Right atrium auricular region (tissue), 2 donors: ENCODE data around the gene RHEB. TPM values are rescaled to one million over a fixed set of nuclear protein-coding genes. Genes with fewer than 3 reads are reported as not detected.

Experiments used
- DNase-seq: peaks from one replicate; pipeline ENCODE4 v3.0.0-alpha.2; 2019; ENCODE audit warnings: low spot score
- H3K27ac ChIP-seq, 2 donors: fragments of 200-600 bp; sonication (generic); 1 replicate in 1 of 2; 2 replicates in 1 of 2; pipeline ENCODE4 v1.5.1; 2016 to 2019
- H3K27me3 ChIP-seq, 2 donors: fragments of 200-600 bp; sonication (generic); one replicate each; pipeline versions ENCODE4 v1.5.1 to v1.6.0; 2017 to 2019
- H3K36me3 ChIP-seq: fragments of 200-600 bp; sonication (generic); one replicate; pipeline ENCODE4 v1.5.1; 2016
- H3K4me1 ChIP-seq, 2 donors: fragments of 200-600 bp; sonication (generic); one replicate each; pipeline versions ENCODE4 v1.5.1 to v1.6.0; 2017 to 2019
- H3K4me3 ChIP-seq, 2 donors: fragments of 200-600 bp; sonication (generic); 1 replicate in 1 of 2; 2 replicates in 1 of 2; pipeline ENCODE4 v1.5.1; 2017 to 2019; ENCODE audit warnings: mild to moderate bottlenecking in 1 of 2, moderate library complexity in 1 of 2
- H3K9me3 ChIP-seq, 2 donors: fragments of 200-600 bp; sonication (generic); one replicate each; pipeline ENCODE4 v1.5.1; 2019
- CTCF ChIP-seq, 2 donors: fragments of 200-600 bp; sonication (generic); IDR thresholded peaks; one replicate each; pipeline ENCODE4 v1.5.1; 2019; ENCODE audit warnings: antibody characterized with exemption in 2 of 2
- total RNA-seq, 2 donors: library from RNA; depleted of rRNA; stranded (reverse); fragments of >200 nt; gene quantifications; one replicate each; pipeline ENCODE4 v1.1.0, GENCODE V29; 2016

Gene RHEB
- total RNA-seq, 2 donors from 2014 or later: 77.9 to 128 TPM

DNA sequence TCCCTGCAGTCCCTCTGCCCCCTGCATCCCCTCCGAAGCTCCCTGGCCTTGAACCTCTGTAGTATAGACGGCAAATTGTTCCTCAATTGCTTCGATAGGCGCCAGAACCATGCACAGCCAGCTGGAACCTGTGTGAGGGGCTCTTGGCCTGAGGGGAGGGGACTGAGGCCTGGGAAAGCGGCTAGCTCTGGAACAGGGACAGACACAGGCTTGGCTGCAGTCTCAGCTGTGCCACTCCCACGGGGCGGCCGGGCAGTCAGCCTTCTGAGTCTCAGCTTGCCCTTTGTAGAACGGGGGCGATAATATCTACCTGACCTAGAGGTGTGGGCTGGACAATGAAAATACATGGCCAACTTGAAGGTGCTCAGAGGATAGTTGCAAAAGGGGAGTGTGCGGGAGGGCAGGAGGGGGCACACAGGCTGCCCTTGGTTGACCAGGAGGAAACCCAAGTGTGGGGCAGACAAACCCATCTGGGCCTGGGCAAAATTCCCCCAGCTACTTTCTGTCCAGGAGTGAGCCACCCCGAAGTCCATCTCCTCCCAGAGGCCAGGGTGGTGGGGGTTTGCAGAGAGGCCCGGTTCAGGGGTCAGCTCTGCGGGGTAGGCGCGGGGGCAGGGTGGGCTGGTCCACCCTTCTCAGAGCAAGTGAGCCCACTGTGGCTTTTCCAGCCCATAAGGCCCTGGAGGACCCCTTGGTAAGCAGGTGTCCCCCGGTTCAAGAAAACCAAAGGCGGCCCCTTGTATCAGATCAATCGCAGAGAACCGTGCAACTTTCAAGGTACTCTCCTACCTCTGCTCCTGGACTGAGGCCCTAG lies 84.4 kb downstream of the RHEB start:
- TF ChIP-seq CTCF (IDR thresholded peaks at IDR 0.05): no peak
- H3K4me1 ChIP-seq: peaks cover 0 to 18% of the 10 kb centered on the region in 2 donors
- no peak for DNase-seq
- H3K36me3 ChIP-seq: no peaks in the 10 kb centered on the region
- H3K27me3 ChIP-seq: no peaks in the 10 kb centered on the region
- no peaks in the 10 kb centered on the region for H3K9me3 ChIP-seq
- no peak overlapping the region for H3K27ac ChIP-seq
- H3K4me3 ChIP-seq: no peak overlapping the region

- Histone ChIP-seq H3K27ac (no peak overlapping the region), H3K27me3 (no peaks in the 10 kb centered on the region), H3K4me1 (peaks cover 0 to 11% of the 10 kb centered on the region in 2 donors), H3K36me3 (no peaks in the 10 kb centered on the region), H3K4me3 (no peak overlapping the region), H3K9me3 (no peaks in the 10 kb centered on the region)
- DNase-seq: no peak
- TF ChIP-seq CTCF (IDR thresholded peaks at IDR 0.05): no peak
These were observed 85.1 kb downstream of the RHEB start for GRCh38 chr7:151434549-151434948.

DNA sequence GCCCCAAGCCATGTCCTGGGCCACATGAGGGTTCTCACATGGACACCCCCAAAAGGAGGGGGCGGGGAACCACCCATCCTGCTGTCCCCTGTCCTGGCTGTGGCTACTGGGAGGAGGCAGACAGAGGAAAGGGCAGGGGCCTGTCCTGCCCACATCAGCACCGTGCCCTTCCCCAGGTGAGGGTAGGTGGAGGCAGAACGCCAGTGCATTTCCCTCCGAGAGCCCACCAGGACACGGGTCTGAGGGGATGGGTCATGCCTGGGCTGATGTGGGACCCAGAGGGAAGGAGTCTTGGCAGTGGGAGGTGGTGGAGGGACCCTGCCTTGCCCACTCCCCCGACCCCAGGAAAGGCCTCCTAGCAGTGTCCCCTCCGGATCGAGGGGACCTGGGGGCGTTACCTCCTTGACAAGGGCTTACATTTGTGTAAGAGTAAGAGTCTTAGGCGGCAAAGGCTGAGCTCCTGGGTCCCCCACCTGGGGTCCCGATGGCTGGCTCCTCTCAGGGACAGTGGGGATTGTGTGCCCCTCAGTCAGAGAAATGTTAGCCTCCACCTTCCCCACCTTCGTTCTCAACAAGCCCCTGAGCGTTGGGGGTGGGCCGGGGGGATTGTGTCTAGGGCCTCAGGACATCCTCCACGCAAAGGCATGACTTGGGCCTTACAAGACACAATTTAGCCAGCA lies 85.8 kb downstream of the RHEB start:
- no peaks in the 10 kb centered on the region for H3K9me3 ChIP-seq
- no peak for TF ChIP-seq CTCF (IDR thresholded peaks at IDR 0.05)
- H3K4me3 ChIP-seq: no peak overlapping the region
- no peaks in the 10 kb centered on the region for H3K27me3 ChIP-seq
- H3K36me3 ChIP-seq: no peaks in the 10 kb centered on the region
- H3K4me1 ChIP-seq: peaks cover 0 to 10% of the 10 kb centered on the region in 2 donors
- DNase-seq: no peak
- H3K27ac ChIP-seq: no peak overlapping the region

DNA sequence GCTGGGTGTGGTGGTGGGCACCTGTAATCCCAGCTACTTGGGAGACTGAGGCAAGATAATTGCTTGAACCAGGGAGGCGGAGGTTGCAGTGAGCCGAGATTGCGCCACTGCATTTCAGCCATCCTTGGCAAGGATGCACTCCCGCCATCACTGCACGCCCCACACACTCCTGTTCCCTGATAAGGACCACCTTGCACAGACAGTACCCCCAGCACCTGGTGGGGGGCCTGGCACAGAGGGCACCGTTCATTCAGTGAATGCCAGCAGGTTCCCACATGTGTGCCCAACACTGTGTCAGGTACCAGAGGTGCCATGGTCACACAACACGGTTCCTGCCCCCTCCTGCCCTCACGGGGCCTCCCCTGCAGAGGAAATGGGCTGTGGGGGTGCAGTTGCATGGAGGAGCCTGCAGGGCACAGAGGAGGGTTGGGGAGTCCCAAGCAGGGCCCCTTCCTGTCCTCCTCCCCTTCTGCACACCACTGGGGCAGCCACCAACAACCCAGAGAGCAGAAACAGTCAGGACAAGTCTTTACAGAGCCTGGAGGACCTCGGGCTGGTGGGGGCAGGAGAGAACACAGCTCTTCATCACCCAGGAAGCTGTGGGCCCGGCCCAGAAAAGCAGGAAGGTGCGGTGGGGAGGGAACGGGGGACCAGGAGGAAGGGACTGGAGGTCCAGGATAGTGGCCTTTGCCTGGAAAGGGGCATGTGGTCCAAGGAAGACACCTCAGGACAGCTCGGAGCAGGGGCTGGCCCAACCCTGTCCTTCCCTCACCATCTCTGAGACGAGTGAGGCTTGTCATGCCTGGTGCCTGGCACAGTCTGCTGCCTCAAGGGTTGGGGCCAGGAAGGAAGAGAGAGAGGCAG lies 86.8 kb downstream of the RHEB start:
- no peak for DNase-seq
- Histone ChIP-seq H3K4me1 (peaks cover 0 to 16% of the 10 kb centered on the region in 2 donors), H3K27me3 (no peaks in the 10 kb centered on the region), H3K36me3 (no peaks in the 10 kb centered on the region), H3K4me3 (no peak overlapping the region), H3K9me3 (no peaks in the 10 kb centered on the region), H3K27ac (no peak overlapping the region)
- no peak for TF ChIP-seq CTCF (IDR thresholded peaks at IDR 0.05)

DNA sequence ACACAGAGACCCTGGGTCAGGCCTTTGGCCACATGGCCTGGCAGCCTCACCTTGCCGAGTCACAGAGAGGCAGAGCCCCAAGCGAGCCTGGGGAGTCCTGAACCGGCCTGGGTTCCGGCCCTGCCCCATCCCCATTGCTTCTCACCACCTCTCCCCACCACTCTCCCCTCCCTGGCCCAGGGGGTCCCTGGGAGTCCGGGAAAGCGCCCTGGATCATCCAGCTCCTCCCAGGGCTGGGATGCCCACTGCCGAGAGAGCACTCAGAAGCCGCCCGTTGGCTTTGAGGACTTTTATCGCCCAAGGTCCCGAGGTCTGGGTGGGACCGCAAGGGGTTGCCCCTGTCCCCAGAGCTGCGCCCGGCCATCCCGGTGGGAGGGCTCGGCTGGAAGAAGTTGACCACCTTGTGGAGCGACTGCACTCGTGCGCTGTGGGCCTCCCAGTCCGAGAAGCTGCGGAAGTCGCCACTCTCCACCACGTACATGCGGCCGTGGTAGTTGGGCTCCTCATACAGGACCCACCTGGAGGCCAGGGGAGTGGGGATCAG lies 87.9 kb downstream of the RHEB start:
- Histone ChIP-seq H3K9me3 (no peaks in the 10 kb centered on the region), H3K27me3 (no peaks in the 10 kb centered on the region), H3K27ac (no peak overlapping the region), H3K36me3 (no peaks in the 10 kb centered on the region), H3K4me1 (peaks cover 0 to 13% of the 10 kb centered on the region in 2 donors), H3K4me3 (no peak overlapping the region)
- TF ChIP-seq CTCF (IDR thresholded peaks at IDR 0.05): no peak
- DNase-seq: no peak
